MCF 10A (cell line): Measurements from ENCODE around the gene EXOC6B. TPM values are rescaled to one million over a fixed set of nuclear protein-coding genes. Genes with fewer than 3 reads are reported as not detected.

Experiments used
- BruUV-seq: library from RNA; stranded (reverse); fragments of 400-500 nt; replicated peaks from 2 replicates; lab custom pipeline; 2021; lab: Mats Ljungman, UMichigan
- CTCF ChIA-PET: fragments of 300-600 bp; sonication (Branson Sonifier 250); formaldehyde crosslinking; extraction: SDS; loops from one replicate; lab custom pipeline; 2021; ENCODE audit warnings: antibody characterized with exemption, inconsistent platforms; lab: Yijun Ruan, JAX
- POLR2A ChIA-PET: fragments of 300-600, 350-650 bp; sonication (Branson Sonifier 250); formaldehyde crosslinking; extraction: SDS; loops from one replicate; lab custom pipeline; 2020; ENCODE audit warnings: antibody characterized with exemption, inconsistent platforms; lab: Yijun Ruan, JAX
- DNase-seq: peaks from one replicate; pipeline ENCODE4 v3.0.0-alpha.2; 2018; ENCODE audit not compliant: unreplicated experiment
- H3K27ac Mint-ChIP-seq: one replicate; pipeline ENCODE4 v1.8.0; 2022; ENCODE audit warnings: mild to moderate bottlenecking, low read depth, mixed read lengths; ENCODE audit not compliant: unreplicated experiment
- H3K27me3 Mint-ChIP-seq: one replicate; pipeline ENCODE4 v1.8.0; 2022; ENCODE audit warnings: mixed read lengths; ENCODE audit not compliant: insufficient read depth, unreplicated experiment
- H3K36me3 Mint-ChIP-seq: one replicate; pipeline ENCODE4 v1.8.0; 2022; ENCODE audit warnings: mild to moderate bottlenecking, moderate library complexity, mixed read lengths; ENCODE audit not compliant: insufficient read depth, unreplicated experiment
- H3K4me1 Mint-ChIP-seq: one replicate; pipeline ENCODE4 v1.8.0; 2022; ENCODE audit warnings: mixed read lengths; ENCODE audit not compliant: insufficient read depth, unreplicated experiment
- H3K4me3 Mint-ChIP-seq: one replicate; pipeline ENCODE4 v1.8.0; 2022; ENCODE audit warnings: mild to moderate bottlenecking, moderate library complexity, mixed read lengths; ENCODE audit not compliant: unreplicated experiment
- H3K9me3 Mint-ChIP-seq: one replicate; pipeline ENCODE4 v1.8.0; 2022; ENCODE audit warnings: mixed read lengths; ENCODE audit not compliant: unreplicated experiment
- CTCF ChIP-seq: fragments of 200-600 bp; IDR thresholded peaks from one replicate; pipeline ENCODE4 v1.8.0; 2022; ENCODE audit warnings: antibody characterized with exemption, mild to moderate bottlenecking; ENCODE audit not compliant: unreplicated experiment
- intact Hi-C: fragments of 100-400 bp; cut with micrococcal nuclease; formaldehyde crosslinking; loops from 2 replicates; pipeline ENCODE4 v1.14.1; 2022
- total RNA-seq: library from RNA; stranded (reverse); gene quantifications from 2 replicates; pipeline ENCODE4 v1.2.3, GENCODE V29; 2022

EXOC6B gene
- total RNA-seq, 1 experiment from 2014 or later = 24.7 TPM

DNA sequence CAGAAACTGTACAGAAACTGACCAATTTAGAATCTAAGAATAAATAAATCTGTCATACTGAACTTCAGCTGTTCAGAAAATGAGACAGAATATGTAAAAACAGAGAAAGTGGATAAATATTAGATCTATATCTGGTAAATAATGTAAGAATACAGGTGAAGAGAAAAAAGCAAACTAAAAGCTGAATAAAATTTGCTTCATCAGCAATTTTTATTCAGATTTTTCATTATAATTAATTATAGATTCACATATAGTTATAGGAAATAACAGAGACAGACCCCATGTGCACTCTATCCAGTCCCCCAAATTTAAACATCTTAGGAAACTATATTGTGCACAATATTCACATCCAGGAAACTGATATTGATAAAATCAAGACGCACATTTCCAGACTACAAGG is 299.2 kb downstream of the EXOC6B start:
- Mint-ChIP-seq H3K27ac (no peak overlapping the region), H3K9me3 (no peaks in the 10 kb centered on the region), H3K4me3 (no peak overlapping the region), H3K36me3 (no peaks in the 10 kb centered on the region), H3K4me1 (no peaks in the 10 kb centered on the region), H3K27me3 (no peaks in the 10 kb centered on the region)
- POLR2A ChIA-PET = no interaction called here
- intact Hi-C loops = no loop called here
- no peak for TF ChIP-seq CTCF
- CTCF ChIA-PET = interaction anchor here (0.6 to 1.1 kb wide), 2 partner anchors 761 to 972 kb away, joined by 3 read pairs; no protein-coding TSS in a partner anchor
- no TSS peak for BruUV-seq
- DNase-seq = no peak

DNA sequence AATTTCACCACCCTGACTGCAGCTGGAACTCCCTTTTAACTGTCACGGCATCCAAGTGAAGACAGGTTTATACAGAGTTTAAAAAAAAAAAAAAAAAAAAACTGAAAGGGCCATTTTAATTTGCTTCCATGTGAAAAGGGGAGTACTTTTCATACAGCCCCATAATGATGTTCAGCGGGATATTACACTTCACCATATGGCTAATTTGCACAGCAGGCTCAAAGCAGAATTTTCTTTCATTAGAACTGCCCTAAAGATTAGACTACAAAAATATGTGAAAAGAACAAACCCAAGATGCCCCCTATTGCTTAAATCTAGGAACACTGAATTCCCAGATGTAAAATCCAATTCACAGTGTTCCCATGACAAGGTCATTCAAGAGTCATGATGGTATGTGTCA is 301.8 kb downstream of the EXOC6B start:
- ChIA-PET POLR2A (no interaction called here), CTCF (no interaction called here)
- Mint-ChIP-seq H3K27me3 (no peaks in the 10 kb centered on the region), H3K4me3 (no peak overlapping the region), H3K9me3 (no peaks in the 10 kb centered on the region), H3K36me3 (no peaks in the 10 kb centered on the region), H3K27ac (no peak overlapping the region), H3K4me1 (no peaks in the 10 kb centered on the region)
- no peak for DNase-seq
- no peak for TF ChIP-seq CTCF
- no TSS peak for BruUV-seq
- intact Hi-C loops = no loop called here

DNA sequence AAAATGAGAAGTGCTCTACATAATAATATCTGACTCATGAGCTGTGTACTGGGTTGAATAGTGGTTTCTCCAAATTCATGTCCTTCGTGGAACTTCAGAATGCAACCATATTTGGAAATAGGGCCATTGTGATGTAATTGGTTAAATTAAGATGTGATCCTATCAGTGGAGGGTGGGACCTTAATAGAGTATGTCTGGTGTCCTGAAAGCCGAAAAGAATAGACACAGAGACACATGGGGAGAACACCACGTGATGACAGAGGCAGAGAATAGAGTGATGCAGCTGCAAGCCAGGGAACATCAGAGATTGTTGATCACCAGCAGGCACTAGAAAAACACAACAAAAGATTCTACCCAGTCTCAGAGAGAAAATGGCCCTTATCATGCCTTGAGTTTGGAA is 310.1 kb downstream of the EXOC6B start:
- Mint-ChIP-seq H3K36me3 (no peaks in the 10 kb centered on the region), H3K4me1 (no peaks in the 10 kb centered on the region), H3K27me3 (no peaks in the 10 kb centered on the region), H3K27ac (no peak overlapping the region), H3K9me3 (no peaks in the 10 kb centered on the region), H3K4me3 (no peak overlapping the region)
- intact Hi-C loops = no loop called here
- ChIA-PET CTCF (interaction anchor here (0.6 kb wide), 1 partner anchor 952 kb away, joined by 3 read pairs; no protein-coding TSS in a partner anchor), POLR2A (no interaction called here)
- DNase-seq = no peak
- TF ChIP-seq CTCF = no peak
- BruUV-seq = no TSS peak

- no peaks in the 10 kb centered on the region for H3K9me3 Mint-ChIP-seq
- no peaks in the 10 kb centered on the region for H3K27me3 Mint-ChIP-seq
- CTCF ChIA-PET = interaction anchor here (0.6 kb wide), 1 partner anchor 470 kb away, joined by 3 read pairs; no protein-coding TSS in a partner anchor
These were observed 312.8 kb downstream of the EXOC6B start for GRCh38 chr2:72513011-72513410.

More at GRCh38 chr2:72513011-72513410, 312.8 kb downstream of the EXOC6B start:
- intact Hi-C loops = no loop called here
- Mint-ChIP-seq H3K4me1 (no peaks in the 10 kb centered on the region), H3K4me3 (no peak overlapping the region), H3K36me3 (no peaks in the 10 kb centered on the region), H3K27ac (no peak overlapping the region)
- TF ChIP-seq CTCF = no peak
- no peak for DNase-seq
- POLR2A ChIA-PET = no interaction called here
- BruUV-seq = no TSS peak
